Stimulated activated CD8-positive, alpha-beta memory T cell treated with anti-CD3 and anti-CD28 coated beads, Interleukin-12 subunit alpha, Interleukin-12 subunit beta, amount 100 ng/mL, for 4 hours (primary cell): Measurements from ENCODE around the gene NME8.
"Not testable (repeated sequence)": the region's sequence is repeated elsewhere in the genome, so short reads cannot be mapped to it uniquely, and the experiment has no call there.

ENCODE experiments used
- DNase-seq: peaks from one replicate; pipeline ENCODE4 v3.0.0-alpha.2; 2020; ENCODE audit warnings: low read depth

NME8 gene, protein sequence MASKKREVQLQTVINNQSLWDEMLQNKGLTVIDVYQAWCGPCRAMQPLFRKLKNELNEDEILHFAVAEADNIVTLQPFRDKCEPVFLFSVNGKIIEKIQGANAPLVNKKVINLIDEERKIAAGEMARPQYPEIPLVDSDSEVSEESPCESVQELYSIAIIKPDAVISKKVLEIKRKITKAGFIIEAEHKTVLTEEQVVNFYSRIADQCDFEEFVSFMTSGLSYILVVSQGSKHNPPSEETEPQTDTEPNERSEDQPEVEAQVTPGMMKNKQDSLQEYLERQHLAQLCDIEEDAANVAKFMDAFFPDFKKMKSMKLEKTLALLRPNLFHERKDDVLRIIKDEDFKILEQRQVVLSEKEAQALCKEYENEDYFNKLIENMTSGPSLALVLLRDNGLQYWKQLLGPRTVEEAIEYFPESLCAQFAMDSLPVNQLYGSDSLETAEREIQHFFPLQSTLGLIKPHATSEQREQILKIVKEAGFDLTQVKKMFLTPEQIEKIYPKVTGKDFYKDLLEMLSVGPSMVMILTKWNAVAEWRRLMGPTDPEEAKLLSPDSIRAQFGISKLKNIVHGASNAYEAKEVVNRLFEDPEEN

DNA sequence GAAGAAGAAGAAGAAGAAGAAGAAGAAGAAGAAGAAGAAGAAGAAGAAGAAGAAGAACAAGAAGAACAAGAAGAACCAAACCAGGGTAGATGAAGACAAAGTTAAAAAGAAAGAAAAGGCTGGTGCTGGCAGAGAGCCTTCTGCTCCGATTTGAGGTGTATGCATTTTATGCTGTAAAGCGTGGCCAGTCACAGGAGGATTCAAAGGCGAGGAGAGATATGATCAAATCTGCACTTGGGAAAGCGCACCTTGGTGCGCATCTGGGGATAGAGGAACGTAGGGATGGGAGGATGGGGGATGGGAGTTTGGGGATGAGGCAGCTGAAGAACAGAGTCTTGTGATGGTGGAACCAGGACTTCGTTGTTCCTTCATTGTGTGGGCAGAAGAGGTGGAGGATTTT, at the start of gene NME8:
TSS of gene NME8 (plus strand) at position 301 of the 400 bp plus-strand sequence. CDS start 1,670 bp downstream, outside the sequence.
- no peak for DNase-seq

DNA sequence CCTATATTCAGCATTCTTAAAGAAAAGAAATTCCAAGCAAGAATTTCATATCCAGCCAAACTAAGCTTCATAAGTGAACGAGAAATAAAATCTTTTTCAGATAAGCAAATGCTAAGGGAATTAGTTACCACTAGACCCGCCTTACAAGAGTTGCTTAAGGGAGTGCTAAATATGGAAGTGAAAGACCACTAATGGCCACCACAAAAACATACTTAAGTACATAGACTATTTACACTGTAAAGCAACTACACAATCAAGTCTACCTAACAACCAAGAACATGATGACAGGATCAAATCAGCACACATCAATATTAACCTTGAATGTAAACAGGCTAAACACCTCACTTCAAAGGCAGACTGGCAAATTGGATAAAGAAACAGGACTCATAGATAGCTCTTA, 42.2 kb upstream of the NME8 start:
- DNase-seq, result no peak

DNA sequence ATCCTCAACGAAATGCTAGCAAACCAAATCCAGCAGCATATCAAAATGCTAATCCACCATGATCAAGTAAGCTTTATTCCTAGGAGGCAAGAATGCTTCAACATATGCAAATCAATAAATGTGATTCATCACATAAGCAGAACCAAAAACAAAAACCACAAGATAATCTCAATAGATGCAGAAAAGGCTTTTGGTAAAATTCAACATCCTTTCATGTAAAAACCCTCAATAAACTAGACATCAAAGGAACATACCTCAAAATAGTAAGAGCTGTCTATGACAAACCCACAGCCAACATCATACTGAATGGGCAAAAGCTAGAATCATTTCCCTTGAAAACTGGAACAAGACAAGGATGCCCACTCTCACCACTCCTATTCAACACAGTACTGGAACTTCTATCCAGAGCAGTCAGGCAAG, 36.2 kb upstream of the NME8 start:
- DNase-seq, result not testable (repeated sequence)

DNA sequence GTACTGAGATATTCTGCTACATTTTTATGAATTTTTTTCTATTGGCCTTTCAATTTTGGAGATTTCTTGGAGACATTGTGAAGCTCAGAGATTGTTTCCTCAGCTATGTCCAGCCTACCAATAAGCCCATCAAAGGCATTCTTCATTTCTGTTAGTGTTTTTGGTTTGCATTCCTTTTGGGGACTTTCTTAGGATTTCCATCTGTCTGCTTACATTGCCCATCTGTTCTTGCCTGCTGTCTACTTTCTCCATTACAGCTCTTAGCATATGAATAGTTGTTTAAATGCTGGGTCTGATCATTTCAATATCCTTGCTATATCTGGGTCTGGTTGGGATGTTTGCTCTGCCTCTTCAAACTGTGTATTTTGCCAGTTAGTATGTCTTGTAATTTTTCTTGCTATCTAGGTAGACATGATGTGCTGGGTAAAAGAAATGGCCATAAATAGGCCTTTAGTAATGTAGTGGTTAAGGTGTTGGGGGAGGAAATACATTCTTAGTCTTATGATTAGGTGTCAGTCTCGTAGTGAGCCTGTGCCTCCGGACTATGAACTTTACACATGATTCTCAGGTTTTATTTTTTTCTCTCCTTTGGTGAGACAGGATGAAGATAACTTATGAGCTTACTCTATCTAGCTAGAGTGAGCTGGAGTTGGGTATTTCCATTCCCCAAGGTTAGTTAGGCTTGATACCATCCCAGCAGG, 32.6 kb upstream of the NME8 start:
- DNase-seq, result no peak

DNA sequence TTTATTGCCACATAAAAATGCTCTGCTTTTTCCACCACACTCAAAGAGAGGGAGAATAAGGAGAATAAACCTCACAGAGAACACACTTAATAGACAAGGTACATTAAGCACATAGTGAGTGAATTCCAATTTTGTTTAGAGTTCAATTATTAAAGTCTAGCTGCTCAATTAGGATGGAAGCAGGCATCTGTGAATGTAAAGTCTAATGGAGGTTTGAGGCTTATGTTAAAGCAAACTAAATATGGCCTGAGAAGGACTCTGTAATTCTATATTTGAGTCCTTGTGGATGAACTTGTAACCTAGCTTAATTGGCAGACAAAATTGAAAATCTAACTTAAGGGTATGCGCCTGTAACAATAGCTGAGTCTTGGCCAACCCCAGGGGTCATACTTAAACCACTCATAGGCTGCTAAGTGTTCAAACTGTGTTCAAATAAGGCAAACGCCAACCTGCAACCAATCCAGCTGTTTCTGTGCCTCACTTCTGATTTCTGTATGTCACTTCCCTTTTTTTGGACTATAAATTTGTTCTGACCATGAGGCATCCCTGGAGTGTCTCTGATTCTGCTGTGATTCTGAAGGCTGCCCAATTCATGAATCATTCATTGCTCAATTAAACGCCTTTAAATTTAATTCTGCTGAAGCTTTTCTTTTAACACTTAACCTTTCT, 31.3 kb upstream of the NME8 start:
- DNase-seq, result no peak

DNA sequence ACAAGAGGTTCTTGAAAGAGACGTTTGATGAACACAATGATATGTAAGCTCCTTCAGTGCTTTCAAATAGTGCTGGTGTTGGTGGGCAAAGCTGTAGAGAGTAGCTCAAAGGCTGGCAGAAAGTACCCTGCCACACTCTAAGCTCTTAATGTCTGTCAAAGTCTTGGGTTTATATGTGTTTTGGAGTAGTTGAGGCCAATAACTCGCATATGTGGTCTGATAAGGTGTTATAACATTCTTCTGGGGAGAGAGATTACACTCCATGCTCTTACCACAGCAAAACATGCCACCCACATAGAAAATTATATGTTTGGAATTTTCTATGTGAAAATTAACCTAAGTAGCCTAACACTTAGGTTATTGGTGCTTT, 30.8 kb upstream of the NME8 start:
- no peak for DNase-seq

DNA sequence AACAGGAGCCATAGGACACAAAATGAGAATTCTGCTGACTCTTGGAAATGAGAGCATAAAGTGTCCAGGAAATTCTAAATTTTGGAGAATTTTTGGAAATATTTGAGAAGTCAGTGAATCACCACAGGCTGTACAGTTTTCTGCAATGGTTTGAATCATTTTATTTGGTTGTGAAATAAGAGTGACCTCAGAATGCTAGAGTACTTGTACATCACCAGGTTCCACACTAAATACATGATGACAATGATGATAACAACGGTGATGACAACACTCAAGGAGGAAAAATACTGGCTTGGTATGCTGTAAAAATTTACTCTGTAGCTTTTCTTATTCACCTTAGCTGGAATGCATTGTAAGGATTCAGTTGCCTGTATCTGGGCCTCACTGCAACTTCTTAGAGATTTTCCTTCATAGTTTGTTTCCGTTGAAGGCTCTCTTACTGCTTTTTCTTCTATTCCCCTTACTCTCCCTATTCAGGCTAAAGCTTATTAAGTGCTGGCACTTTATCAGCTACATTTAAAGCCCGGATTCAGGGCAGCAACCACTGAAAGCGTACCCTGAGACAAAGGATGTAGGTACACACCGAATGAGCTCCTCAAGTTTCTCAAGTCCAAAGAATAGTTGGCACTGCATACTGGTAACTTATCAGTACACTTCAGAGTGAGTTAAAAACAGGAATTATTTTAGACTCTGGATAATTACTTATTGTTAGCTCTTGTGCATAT, 30.2 kb upstream of the NME8 start:
- no peak for DNase-seq

DNA sequence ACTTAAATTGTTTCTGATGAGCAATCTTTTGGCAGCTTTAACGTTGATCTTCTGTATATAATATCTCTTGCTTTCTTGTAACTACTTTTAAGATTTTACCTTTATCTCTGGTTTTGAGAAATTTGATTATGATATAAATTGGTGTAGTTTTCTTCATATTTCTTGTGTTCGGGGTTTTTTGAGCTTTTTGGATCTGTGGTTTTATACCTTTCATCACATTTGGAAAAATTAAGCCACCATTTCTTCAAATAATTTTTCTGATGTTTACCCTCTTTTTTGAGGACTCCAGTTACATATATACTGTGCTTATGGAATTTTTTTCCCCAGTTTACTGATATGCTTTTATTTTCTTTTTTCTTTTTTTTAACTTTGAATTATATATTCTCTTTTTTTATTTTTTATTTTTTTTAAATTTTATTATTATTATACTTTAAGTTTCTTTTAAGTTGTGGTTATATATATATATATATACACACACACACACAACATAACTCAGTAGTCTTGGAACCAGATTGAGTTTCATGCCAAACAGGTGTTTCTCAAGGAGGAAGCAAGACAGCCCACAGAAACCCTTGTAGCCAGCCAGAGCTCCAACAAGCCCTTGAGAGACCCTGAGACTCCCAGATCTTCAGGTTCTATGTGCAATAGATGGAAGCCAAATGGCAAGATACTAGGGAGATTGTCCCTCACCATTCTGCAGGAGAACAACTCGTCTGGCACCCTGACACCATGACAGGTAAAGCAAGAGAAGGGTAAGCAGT, 27.5 kb upstream of the NME8 start:
- DNase-seq, result no peak

DNA sequence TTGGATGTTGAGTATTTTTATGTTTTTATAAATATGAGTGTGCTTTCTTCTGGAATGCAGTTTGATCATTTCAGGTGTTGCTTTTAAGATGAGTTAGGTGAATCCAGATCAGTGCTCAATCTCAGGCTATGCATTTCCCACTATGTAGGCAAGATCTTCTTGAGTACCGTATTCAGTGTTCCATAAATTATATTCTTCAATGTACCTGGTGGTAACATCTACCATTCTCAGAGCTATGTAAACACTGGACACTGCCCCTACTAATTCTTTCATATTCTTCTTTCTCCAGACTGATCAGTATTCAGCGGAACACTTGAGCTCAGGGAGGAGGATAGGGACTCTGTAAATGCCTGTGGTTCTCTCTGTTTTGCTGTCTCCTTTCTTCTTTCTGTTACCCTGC, 25.5 kb upstream of the NME8 start:
- no peak for DNase-seq

DNA sequence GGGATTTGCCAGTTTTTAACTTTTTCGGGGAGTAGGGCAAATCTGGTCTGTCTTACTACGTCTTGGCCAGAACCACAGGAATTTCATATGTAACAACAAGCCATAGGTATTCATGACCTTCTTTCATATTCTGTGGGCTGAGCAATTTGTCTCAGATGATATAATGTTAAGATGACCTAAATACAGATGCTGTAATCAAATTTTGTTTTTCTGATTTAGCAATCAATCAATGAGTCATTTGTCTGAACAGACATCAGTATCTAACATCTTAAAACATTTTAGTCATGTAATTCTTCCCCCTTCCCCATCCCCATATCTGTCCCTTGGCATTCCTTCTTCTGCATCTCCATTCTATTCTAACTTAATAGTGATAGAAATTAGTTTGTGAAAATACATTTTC, 24.8 kb upstream of the NME8 start:
- DNase-seq, result no peak

DNA sequence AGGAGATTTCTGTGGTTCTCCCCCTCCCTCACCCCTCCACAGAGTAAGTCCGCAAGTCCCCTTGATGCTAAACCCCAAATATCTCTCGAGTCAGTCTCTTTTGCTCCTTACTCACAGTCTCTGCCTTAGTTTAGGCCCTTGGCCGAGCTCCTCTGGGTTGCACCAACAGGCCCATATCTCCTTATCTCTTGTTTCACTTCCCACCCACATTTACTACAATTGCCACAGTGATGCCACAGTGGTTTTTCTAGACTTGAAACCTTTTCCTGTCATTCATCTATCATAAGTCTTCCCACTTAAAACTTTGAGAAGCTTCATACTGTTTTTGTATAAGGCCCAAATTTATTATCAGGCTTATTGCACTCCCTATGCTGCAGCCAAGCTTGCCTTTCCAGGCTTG, 23.4 kb upstream of the NME8 start:
- DNase-seq, result no peak

DNA sequence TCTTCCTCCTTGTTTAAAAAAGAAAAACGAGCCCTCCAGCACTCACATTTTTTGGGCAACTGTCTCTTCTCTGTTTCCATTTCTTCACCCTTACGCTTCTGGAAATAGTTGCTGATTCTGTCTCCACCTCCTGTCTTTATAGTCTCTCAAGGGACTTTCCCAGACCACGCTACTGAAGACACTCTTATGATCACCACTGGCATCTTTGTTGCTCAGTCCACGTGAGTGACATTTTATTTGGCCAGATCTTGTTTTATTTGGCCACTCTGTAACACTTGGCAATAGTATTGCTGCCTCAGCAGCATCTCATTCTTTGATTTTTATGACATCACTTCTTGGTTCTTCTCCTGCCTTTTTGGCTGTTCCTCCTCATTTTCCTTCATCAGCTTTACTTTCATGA, 21.6 kb upstream of the NME8 start:
- DNase-seq, result no peak

DNA sequence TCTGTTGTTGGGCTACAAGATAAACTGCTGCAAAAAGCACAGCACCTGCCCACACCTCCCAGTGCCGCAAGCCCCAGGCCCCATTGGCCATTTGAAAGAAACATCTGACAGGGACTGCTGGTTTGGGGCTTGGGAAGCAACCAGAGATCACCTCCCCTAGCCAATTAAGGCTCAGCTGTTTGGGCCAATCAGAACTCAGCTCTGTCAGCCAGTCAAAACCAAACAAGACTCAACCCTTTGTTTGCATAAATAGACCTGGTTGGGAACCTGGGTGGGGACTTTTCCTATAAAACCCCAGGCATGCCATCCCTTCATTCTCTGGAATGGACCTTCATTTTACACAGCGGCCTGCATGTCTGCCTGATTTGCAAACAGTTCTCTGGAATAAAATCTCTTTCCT, 17.2 kb upstream of the NME8 start:
- no peak for DNase-seq

DNA sequence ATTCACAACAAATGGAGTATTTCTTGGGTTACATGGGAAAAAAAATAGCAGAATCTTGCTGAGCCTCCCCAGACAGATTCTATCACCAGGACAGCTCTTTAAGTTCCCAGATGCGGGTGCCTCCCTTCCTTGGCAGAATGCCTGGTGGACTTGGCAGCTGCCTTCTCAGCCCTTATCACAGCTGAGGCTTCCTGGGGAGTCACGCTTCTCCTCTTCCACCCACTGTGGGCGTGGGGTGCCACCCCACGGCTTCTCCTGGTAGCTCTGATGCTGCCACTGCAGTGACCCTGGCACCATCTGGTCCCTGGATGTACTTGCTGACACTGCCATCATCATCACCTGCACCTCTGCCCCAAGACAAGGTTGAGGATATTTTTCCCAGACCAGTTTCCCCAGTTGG, 16.2 kb upstream of the NME8 start:
- DNase-seq, result no peak

DNA sequence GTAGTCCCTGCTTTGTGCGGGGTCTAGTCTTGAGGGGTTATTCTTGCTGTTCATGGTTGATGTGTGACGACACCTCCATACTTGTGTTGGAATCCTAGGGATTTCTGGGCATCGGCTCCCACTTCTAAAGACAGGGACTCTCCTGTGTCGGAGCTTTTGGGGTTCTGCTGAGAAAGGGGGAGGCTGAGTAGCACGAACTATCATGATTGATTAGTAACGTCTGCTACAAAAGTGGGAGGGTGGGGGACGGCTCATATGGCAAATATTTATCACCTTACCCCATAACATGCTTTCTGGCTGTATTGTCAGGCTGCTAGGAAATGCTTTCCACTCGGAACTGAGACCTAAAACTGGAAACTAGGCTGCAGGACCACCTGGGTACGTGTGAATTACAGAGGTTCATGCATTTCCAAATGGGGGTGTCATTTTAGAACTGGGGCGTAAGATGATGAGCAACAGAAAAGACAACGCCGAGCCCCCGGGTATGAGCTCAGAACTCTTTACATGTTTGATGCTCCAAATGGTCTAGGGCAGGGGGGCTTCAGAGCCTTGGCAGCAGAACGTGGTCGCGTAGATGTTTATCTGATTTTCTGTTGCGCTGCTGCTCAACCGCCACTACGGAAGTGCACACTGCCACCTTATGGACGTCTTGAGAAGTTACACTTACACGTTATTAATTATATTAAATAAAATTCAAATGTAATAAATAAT, 15.1 kb upstream of the NME8 start:
- DNase-seq, result no peak

DNA sequence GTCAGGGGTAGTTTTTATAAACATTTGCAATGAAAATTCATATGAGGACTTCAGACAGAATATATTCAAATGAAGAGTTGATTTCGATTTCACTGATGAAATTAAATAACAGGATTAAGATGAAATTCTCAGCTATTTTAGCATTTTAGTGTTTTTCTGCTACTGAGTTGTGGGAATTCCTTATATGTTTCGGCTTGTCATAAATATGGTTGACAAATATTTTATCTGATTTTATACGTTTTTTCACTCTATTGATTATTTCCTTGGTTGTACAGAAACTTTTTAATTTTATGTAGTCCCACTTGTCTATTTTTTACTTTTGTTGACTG, 14.6 kb upstream of the NME8 start:
- DNase-seq, result no peak

DNA sequence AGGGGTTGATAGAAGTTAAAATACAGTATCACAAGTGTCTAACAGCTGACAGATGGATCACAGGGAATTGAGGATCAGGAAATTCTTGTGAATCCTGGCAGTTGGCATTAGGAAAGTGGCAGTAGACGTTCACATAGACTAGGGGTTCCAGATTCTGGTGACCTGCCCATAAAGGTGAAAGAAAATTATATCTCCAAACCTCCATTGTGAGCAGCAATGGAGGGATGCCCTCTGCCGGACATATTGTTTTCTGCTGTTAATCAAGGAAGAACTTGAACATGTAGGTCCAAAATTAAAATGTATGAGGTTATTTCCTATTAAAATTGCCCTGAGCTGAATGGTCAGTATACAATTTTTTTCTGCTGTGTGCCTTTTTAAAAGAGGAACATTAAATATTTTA, 5.1 kb downstream of the NME8 start:
- DNase-seq, result no peak

DNA sequence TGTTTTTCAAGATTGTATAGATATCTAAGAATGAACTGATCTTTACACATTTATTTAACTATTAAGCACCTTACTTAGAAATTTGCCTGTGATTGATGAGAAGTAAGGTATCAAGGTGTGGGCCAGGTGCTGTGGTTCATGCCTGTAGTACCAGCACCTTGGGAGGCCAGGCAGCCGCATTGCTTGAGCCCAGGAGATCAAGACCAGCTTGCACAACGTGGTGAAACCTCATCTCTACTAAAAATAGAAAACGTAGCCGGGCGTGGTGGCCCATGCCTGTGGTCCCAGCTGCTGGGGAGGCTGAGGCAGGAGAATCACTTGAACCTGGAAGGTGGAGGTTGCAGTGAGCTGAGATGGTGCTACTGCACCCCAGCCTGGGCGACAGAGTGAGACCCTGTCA, 33.7 kb downstream of the NME8 start:
- DNase-seq, result no peak

DNA sequence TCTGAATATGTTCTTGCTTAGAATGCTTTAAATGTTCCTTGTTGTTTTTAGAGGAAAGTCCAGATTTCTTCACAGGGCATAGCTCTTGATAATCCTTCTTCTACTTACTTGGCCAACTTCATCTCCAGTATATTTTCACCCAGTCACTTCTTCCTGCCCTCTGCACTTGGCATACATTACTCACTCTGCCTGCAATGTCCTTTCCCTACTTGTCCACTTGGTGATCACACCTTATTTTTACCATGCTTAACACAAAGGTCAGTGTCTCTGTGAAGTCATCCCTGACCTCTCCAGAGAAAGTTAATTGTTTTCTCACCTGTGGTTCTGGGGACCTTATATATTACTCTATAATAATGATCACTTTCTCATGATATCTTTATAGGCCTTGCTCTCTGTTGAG, 45.0 kb downstream of the NME8 start:
- DNase-seq, result no peak

DNA sequence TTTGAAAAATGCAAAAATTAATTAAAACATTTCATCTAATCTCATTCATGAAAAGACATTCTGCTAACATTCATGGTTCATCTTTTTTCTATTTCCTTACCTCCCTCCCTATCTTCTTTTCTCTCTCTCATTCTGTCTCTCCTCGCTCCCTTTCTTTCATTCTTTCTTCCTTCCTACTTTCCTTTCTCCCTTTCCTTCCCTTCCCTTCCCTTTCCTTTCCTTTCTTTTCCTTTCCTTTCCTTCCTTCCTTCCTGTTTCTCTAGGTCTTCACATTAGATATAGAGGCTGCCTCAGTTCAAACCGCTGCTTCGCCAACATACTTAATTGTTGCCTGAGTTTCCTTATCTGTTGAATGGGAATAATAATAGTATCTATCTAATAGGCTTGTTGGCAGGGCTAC, 46.3 kb downstream of the NME8 start:
- no peak for DNase-seq

DNA sequence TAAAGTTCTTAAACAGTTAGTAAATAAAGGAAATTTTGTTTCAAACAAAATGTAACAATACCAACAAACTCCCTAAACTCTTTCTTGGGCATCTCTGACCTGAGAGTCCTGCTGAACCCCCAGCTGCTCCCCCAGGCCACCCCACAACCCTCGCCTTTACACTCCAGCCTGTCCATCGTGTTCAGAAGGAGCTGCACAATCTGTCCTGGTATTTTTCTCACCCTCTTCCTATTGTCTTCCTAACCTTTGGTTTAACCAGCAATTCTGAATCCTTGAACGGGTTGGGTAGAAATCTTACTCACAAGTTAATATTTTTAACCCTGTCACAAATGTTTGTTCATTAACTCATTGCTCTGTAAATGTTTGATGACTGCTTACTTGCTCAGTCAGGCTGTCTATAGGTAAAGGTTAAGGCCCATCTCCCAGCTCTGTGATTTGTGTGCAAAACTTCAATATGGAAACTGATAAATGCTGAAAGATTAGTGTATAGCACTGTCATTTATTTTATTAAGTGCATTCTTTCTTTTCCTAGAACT, 51.4 kb downstream of the NME8 start:
- DNase-seq, result no peak
